H1 (cell line): ENCODE measurements around the gene CCT6A. TPM values are rescaled to one million over a fixed set of nuclear protein-coding genes. Genes with fewer than 3 reads are reported as not detected.

Experiments
- CTCF ChIA-PET: fragments of 300-600 bp; sonication (Branson Sonifier 250); formaldehyde crosslinking; loops from one replicate; lab custom pipeline; 2021; ENCODE audit not compliant: partially characterized antibody; lab: Charles Lee
- POLR2A ChIA-PET: fragments of 300-600 bp; sonication (Branson Sonifier 250); formaldehyde crosslinking; loops from one replicate; lab custom pipeline; 2021; ENCODE audit warnings: inconsistent platforms; ENCODE audit not compliant: partially characterized antibody; lab: Charles Lee
- DNase-seq, 2 experiments: peaks; one replicate each; pipeline versions ENCODE4 v3.0.0 to v3.0.0-alpha.2; 2010 to 2022; ENCODE audit warnings: low spot score in 2 of 2, low read depth in 1 of 2, mixed read lengths in 1 of 2
- FAIRE-seq: peaks from 2 replicates; lab custom pipeline; 2011; peaks lifted over from hg19 to GRCh38; lab: Jason Lieb, UNC
- H2AFZ ChIP-seq: 2 replicates; pipeline ENCODE4 v1.8.1; 2012; ENCODE audit warnings: low read length, inconsistent platforms
- H2AK5ac ChIP-seq: 2 replicates; pipeline ENCODE4 v1.6.1; 2013; ENCODE audit warnings: low read depth, low read length
- H2BK120ac ChIP-seq: replicated peaks from 2 replicates; pipeline ENCODE3; 2013; ENCODE audit warnings: low read depth, low read length, inconsistent platforms
- H2BK12ac ChIP-seq: 2 replicates; pipeline ENCODE4 v1.6.1; 2013; ENCODE audit warnings: low read depth, low read length
- H2BK15ac ChIP-seq: 2 replicates; pipeline ENCODE4 v1.6.1; 2013; ENCODE audit warnings: low read length
- H2BK20ac ChIP-seq: 2 replicates; pipeline ENCODE4 v1.6.1; 2013; ENCODE audit warnings: low read length
- H2BK5ac ChIP-seq: 2 replicates; pipeline ENCODE4 v1.6.1; 2013; ENCODE audit warnings: low read depth, low read length
- H3K14ac ChIP-seq: 2 replicates; pipeline ENCODE4 v1.6.1; 2013; ENCODE audit warnings: inconsistent platforms; ENCODE audit not compliant: insufficient read length
- H3K18ac ChIP-seq: 2 replicates; pipeline ENCODE4 v1.6.1; 2013; ENCODE audit warnings: low read length; ENCODE audit errors: extremely low read depth
- H3K23ac ChIP-seq: 2 replicates; pipeline ENCODE4 v1.6.1; 2013; ENCODE audit warnings: inconsistent platforms; ENCODE audit not compliant: insufficient read length
- H3K23me2 ChIP-seq: 2 replicates; pipeline ENCODE4 v1.6.1; 2013; ENCODE audit warnings: low read depth, low read length
- H3K27ac ChIP-seq: 2 replicates; pipeline ENCODE4 v1.6.1; 2011; ENCODE audit warnings: low read depth, low read length, inconsistent platforms
- H3K27me3 ChIP-seq, 4 experiments: replicated peaks in 1 of 4; 1 replicate in 1 of 4; 2 replicates in 3 of 4; pipeline versions ENCODE4 v1.6.1 to v1.8.1; 2011 to 2013; ENCODE audit warnings: low read length in 3 of 4, mild to moderate bottlenecking in 3 of 4, inconsistent platforms in 2 of 4, mixed read lengths in 2 of 4, moderate library complexity in 1 of 4; ENCODE audit not compliant: control insufficient read depth in 3 of 4, insufficient read depth in 3 of 4; ENCODE audit errors: extremely low read depth in 1 of 4
- H3K36me3 ChIP-seq, 4 experiments: 2 replicates each; pipeline versions ENCODE4 v1.6.1 to v1.8.1; 2011 to 2013; ENCODE audit warnings: mild to moderate bottlenecking in 4 of 4, low read length in 3 of 4, moderate library complexity in 2 of 4, control low read depth in 1 of 4, inconsistent platforms in 1 of 4; ENCODE audit not compliant: insufficient read depth in 4 of 4, control insufficient read depth in 2 of 4
- H3K4ac ChIP-seq: replicated peaks from 2 replicates; pipeline ENCODE3; 2013; ENCODE audit warnings: low read length, low read depth, mixed read lengths, inconsistent platforms; ENCODE audit not compliant: insufficient read length
- H3K4me1 ChIP-seq, 4 experiments: replicated peaks in 1 of 4; 1 replicate in 1 of 4; 2 replicates in 3 of 4; pipeline versions ENCODE4 v1.6.1 to v1.8.1; 2011 to 2013; ENCODE audit warnings: low read length in 3 of 4, inconsistent platforms in 2 of 4, mixed read lengths in 1 of 4; ENCODE audit not compliant: insufficient read depth in 4 of 4, control insufficient read depth in 3 of 4
- H3K4me2 ChIP-seq, 2 experiments: 2 replicates each; pipeline versions ENCODE4 v1.6.1 to v1.8.1; 2011 to 2013; ENCODE audit warnings: low read depth in 2 of 2, low read length in 2 of 2, control low read depth in 1 of 2, inconsistent platforms in 1 of 2, mild to moderate bottlenecking in 1 of 2; ENCODE audit not compliant: insufficient read depth in 1 of 2
- H3K4me3 ChIP-seq, 4 experiments: fragments of 200-600, 300-600 bp in 1 of 4; sonication (generic), shearing (Covaris generic), sonication (Bioruptor Twin) in 1 of 4; 2 replicates each; pipeline versions ENCODE4 v1.5.1 to v1.8.1; 2011 to 2016; ENCODE audit warnings: low read length in 4 of 4, low read depth in 3 of 4, control low read depth in 2 of 4, inconsistent platforms in 2 of 4, mild to moderate bottlenecking in 2 of 4, mixed read lengths in 1 of 4, moderate library complexity in 1 of 4; ENCODE audit not compliant: insufficient read depth in 2 of 4; ENCODE audit errors: extremely low read depth in 1 of 4
- H3K56ac ChIP-seq: replicated peaks from 2 replicates; pipeline ENCODE3; 2013; ENCODE audit warnings: low read depth, mild to moderate bottlenecking, mixed read lengths, low read length, inconsistent platforms; ENCODE audit not compliant: insufficient read length
- H3K79me1 ChIP-seq: 2 replicates; pipeline ENCODE4 v1.6.1; 2013; ENCODE audit warnings: low read depth, low read length, control low read depth
- H3K79me2 ChIP-seq, 2 experiments: 2 replicates each; pipeline versions ENCODE4 v1.6.1 to v1.8.1; 2012 to 2013; ENCODE audit warnings: low read length in 2 of 2, mild to moderate bottlenecking in 2 of 2, inconsistent platforms in 1 of 2; ENCODE audit not compliant: insufficient read depth in 2 of 2, control insufficient read depth in 1 of 2
- H3K9ac ChIP-seq, 4 experiments: replicated peaks in 1 of 4; 1 replicate in 1 of 4; 2 replicates in 3 of 4; pipeline versions ENCODE4 v1.6.1 to v1.8.1; 2011 to 2013; ENCODE audit warnings: low read depth in 3 of 4, low read length in 3 of 4, control low read depth in 2 of 4, mild to moderate bottlenecking in 2 of 4, moderate library complexity in 2 of 4, inconsistent platforms in 1 of 4; ENCODE audit errors: extremely low read depth in 1 of 4
- H3K9me3 ChIP-seq, 2 experiments: 2 replicates each; pipeline versions ENCODE4 v1.6.1 to v1.8.1; 2012 to 2013; ENCODE audit warnings: mild to moderate bottlenecking in 2 of 2, moderate library complexity in 2 of 2, control low read depth in 1 of 2, inconsistent platforms in 1 of 2, low read depth in 1 of 2, low read length in 1 of 2, mixed read lengths in 1 of 2; ENCODE audit not compliant: insufficient read depth in 2 of 2
- H4K20me1 ChIP-seq, 2 experiments: replicated peaks in 1 of 2; 2 replicates each; pipeline versions ENCODE3 to v1.8.1; 2011 to 2013; ENCODE audit warnings: inconsistent platforms in 2 of 2, low read length in 2 of 2, mild to moderate bottlenecking in 1 of 2; ENCODE audit not compliant: insufficient read depth in 2 of 2, control insufficient read depth in 1 of 2
- H4K5ac ChIP-seq: 2 replicates; pipeline ENCODE4 v1.6.1; 2013; ENCODE audit warnings: low read length, low read depth, mixed read lengths, inconsistent platforms; ENCODE audit not compliant: insufficient read length
- H4K8ac ChIP-seq: 2 replicates; pipeline ENCODE4 v1.8.0; 2013; ENCODE audit warnings: mild to moderate bottlenecking, moderate library complexity, low read length, inconsistent platforms; ENCODE audit not compliant: insufficient read depth; ENCODE audit errors: extremely low read depth
- H4K91ac ChIP-seq: replicated peaks from 2 replicates; pipeline ENCODE3; 2013; ENCODE audit warnings: low read length, mixed read lengths, inconsistent platforms; ENCODE audit not compliant: insufficient read length
- ATF2 ChIP-seq: IDR thresholded peaks from 2 replicates; pipeline ENCODE4 v1.6.1; 2012; ENCODE audit warnings: low read length, inconsistent platforms
- BACH1 ChIP-seq: IDR thresholded peaks from 2 replicates; pipeline ENCODE4 v1.6.1; 2012; ENCODE audit warnings: low read length, improper control_type of control experiment
- CBX8 ChIP-seq: fragments of 300-800, 300-1000 bp; sonication (generic); IDR thresholded peaks from 2 replicates; pipeline ENCODE4 v1.7.1; 2016; ENCODE audit warnings: low read depth, low read length, borderline replicate concordance
- CHD1 ChIP-seq: IDR thresholded peaks from 2 replicates; pipeline ENCODE4 v1.6.1; 2012; ENCODE audit warnings: low read depth, low read length, improper control_type of control experiment
- CREB1 ChIP-seq: IDR thresholded peaks from 2 replicates; pipeline ENCODE4 v1.6.1; 2012; ENCODE audit warnings: inconsistent platforms
- EZH2 ChIP-seq: fragments of 200-600 bp; sonication (generic); IDR thresholded peaks from 2 replicates; pipeline ENCODE4 v1.7.1; 2012; ENCODE audit warnings: low read depth, mild to moderate bottlenecking, moderate library complexity, low read length, inconsistent platforms; ENCODE audit not compliant: severe bottlenecking
- GABPA ChIP-seq: IDR thresholded peaks from 2 replicates; pipeline ENCODE4 v1.6.1; 2011; ENCODE audit warnings: mild to moderate bottlenecking, low read length, moderate library complexity, borderline replicate concordance; ENCODE audit not compliant: insufficient read depth
- KDM1A ChIP-seq: fragments of 200-600, 300-600 bp; sonication (generic); IDR thresholded peaks from 2 replicates; pipeline ENCODE4 v1.7.1; 2016; ENCODE audit warnings: mild to moderate bottlenecking, low read length, borderline replicate concordance
- NRF1 ChIP-seq: IDR thresholded peaks from 2 replicates; pipeline ENCODE4 v1.6.1; 2011; ENCODE audit warnings: mild to moderate bottlenecking, low read depth, low read length, improper control_type of control experiment
- SP4 ChIP-seq: IDR thresholded peaks from 2 replicates; pipeline ENCODE4 v1.6.1; 2012; ENCODE audit warnings: low read length, inconsistent platforms
- SRF ChIP-seq: IDR thresholded peaks from 2 replicates; pipeline ENCODE4 v1.6.1; 2011; ENCODE audit warnings: mild to moderate bottlenecking, low read depth, low read length, moderate library complexity
- TAF7 ChIP-seq: optimal IDR thresholded peaks from 2 replicates; pipeline ENCODE3; 2011; ENCODE audit warnings: low read depth, mild to moderate bottlenecking, inconsistent platforms, low read length, moderate library complexity, borderline replicate concordance
- TBP ChIP-seq: IDR thresholded peaks from 2 replicates; pipeline ENCODE4 v1.6.1; 2011; ENCODE audit warnings: low read depth, low read length, improper control_type of control experiment
- TCF12 ChIP-seq: IDR thresholded peaks from 2 replicates; pipeline ENCODE4 v1.6.1; 2011; ENCODE audit warnings: low read depth, mild to moderate bottlenecking, low read length
- WGBS, 2 experiments: shearing (Covaris generic) in 1 of 2; methylation state at CpG; one replicate each; pipeline versions ENCODE4 v1.1.6 to v1.1.7; 2013 to 2015; ENCODE audit warnings: low lambda C conversion rate in 2 of 2, mixed read lengths in 2 of 2, inconsistent platforms in 1 of 2, low coverage in 1 of 2, missing lambda C conversion rate in 1 of 2; ENCODE audit not compliant: insufficient replicate concordance in 2 of 2, insufficient coverage in 1 of 2, insufficient read length in 1 of 2; ENCODE audit errors: extremely low coverage in 1 of 2, missing lambda C conversion rate in 1 of 2; 5-methylcytosine and 5-hydroxymethylcytosine counted together
- polyA plus RNA-seq, 7 experiments: library from polyadenylated mRNA; depleted of rRNA in 3 of 7; stranded (reverse) in 5 of 7; unstranded in 2 of 7; fragments of >200 nt in 5 of 7; fragments of 200-250 nt in 2 of 7; gene quantifications; 1 replicate in 5 of 7; 2 replicates in 1 of 7; 4 replicates in 1 of 7; pipeline versions ENCODE4 v1.2.1 to v1.2.3, GENCODE V29; 2011 to 2013; ENCODE audit warnings: missing spikeins in 2 of 7, mixed read lengths in 2 of 7
- total RNA-seq: library from RNA; stranded (reverse); fragmentation: NEBNext Ultra II Directional; extraction: Animal tissue kit (Norgen Biotek cat#: 25700); gene quantifications from 2 replicates; pipeline ENCODE4 v1.2.1, GENCODE V29; 2021

CCT6A gene
- total and polyA plus RNA-seq, 2 of the 8 experiments (the other 6 are each of a cell fraction or from before 2014, with no cell fraction given) = 201 to 272 TPM

GRCh38 chr7:56078196-56078595 lies 26.6 kb downstream of the CCT6A start:
- H3K27ac ChIP-seq = no peak overlapping the region
- no peak overlapping the region for H2BK120ac ChIP-seq
- H2AFZ ChIP-seq = no peak overlapping the region
- H4K5ac ChIP-seq = no peak overlapping the region
- WGBS, 2 experiments = 96% methylated on average over 16 of the region's 16 CpGs; no CpG with 5 or more reads in 1 of the 2 experiments
- H3K4ac ChIP-seq = no peak overlapping the region
- DNase-seq (no peak), FAIRE-seq (no peak)
- H3K27me3 ChIP-seq = no peaks in the 10 kb centered on the region
- H2BK12ac ChIP-seq = no peak overlapping the region
- no peak overlapping the region for H2AK5ac ChIP-seq
- H3K4me2 ChIP-seq = no peak overlapping the region
- H2BK5ac ChIP-seq = no peak overlapping the region
- H2BK15ac ChIP-seq = no peak overlapping the region
- no peak overlapping the region for H4K8ac ChIP-seq
- no peak overlapping the region for H3K56ac ChIP-seq
- H4K20me1 ChIP-seq = no peaks in the 10 kb centered on the region
- no peaks in the 10 kb centered on the region for H3K9me3 ChIP-seq
- ChIA-PET CTCF (interaction anchor here (0.7 to 2.9 kb wide), 5 partner anchors 14 to 437 kb away, joined by 3 to 23 read pairs (median 3); partner anchors contain the start of gene PHKG1), POLR2A (interaction anchor here (0.8 to 1.7 kb wide), 6 partner anchors 9 to 27 kb away, joined by 3 to 5 read pairs (median 3); partner anchors contain the start of genes CCT6A, PSPH and SUMF2)
- no peak overlapping the region for H3K9ac ChIP-seq
- H3K14ac ChIP-seq = no peak overlapping the region
- peaks cover 0 to 25% (median 8%) of the 10 kb centered on the region in 4 experiments; a peak in 7 of 8 replicates for H3K36me3 ChIP-seq
- H4K91ac ChIP-seq = no peak overlapping the region
- H3K23me2 ChIP-seq = no peaks in the 10 kb centered on the region
- no peak overlapping the region for H3K23ac ChIP-seq
- H3K18ac ChIP-seq = no peak overlapping the region
- H3K79me1 ChIP-seq = no peaks in the 10 kb centered on the region
- H3K4me3 ChIP-seq = no peak overlapping the region
- H3K4me1 ChIP-seq = no peaks in the 10 kb centered on the region
- no peaks in the 10 kb centered on the region for H3K79me2 ChIP-seq
- no peak overlapping the region for H2BK20ac ChIP-seq
- TF ChIP-seq CBX8 (no peak), SRF (no peak), BACH1 (no peak), KDM1A (no peak), CREB1 (no peak), TAF7 (no peak), CHD1 (no peak), EZH2 (no peak), NRF1 (no peak), TCF12 (no peak), ATF2 (no peak), GABPA (no peak), TBP (no peak), SP4 (no peak)
